ENCODE results near the gene DLK2.
"Not testable (repeated sequence)": the region's sequence is repeated elsewhere in the genome, so short reads cannot be mapped to it uniquely, and the experiment has no call there.

DLK2 gene

GRCh38 chr6:43455531-43456428, at the start of gene DLK2:
TSS of gene DLK2 (minus strand) at chr6:43455548. CDS start at chr6:43454825, 723 bp downstream.
- peak; percentile 18 to 86 (median 66) for DNase-seq
- intact Hi-C loops (cut with DNase I), result loop anchor here (2.0 kb wide), 2 partner anchors 41 to 51 kb away; no protein-coding TSS in a partner anchor

GRCh38 chr6:43503443-43503842, 48.1 kb upstream of the DLK2 start:
- DNase-seq, result no peak
- intact Hi-C loops (cut with DNase I), result no loop called here

- intact Hi-C loops (cut with DNase I), result no loop called here
- peak in 1 of 42 donors; percentile 45 for DNase-seq
Measured at GRCh38 chr6:43502666-43503065, 47.3 kb upstream of the DLK2 start.

- intact Hi-C loops (cut with DNase I), result no loop called here
- DNase-seq, result no peak
Measured at GRCh38 chr6:43500921-43501320, 45.6 kb upstream of the DLK2 start.

GRCh38 chr6:43499028-43499815, 43.9 kb upstream of the DLK2 start:
- intact Hi-C loops (cut with DNase I), result no loop called here
- peak in 1 of 42 donors; percentile 29 for DNase-seq

- intact Hi-C loops (cut with DNase I); DNase-seq: not testable (repeated sequence)
Measured at GRCh38 chr6:43498291-43498690, 42.9 kb upstream of the DLK2 start.

- DNase-seq, result no peak
- intact Hi-C loops (cut with DNase I), result loop anchor here (2.0 kb wide), 1 partner anchor 43 kb away; the partner anchor contains the start of gene DLK2
Measured at GRCh38 chr6:43497689-43498088, 42.3 kb upstream of the DLK2 start.

GRCh38 chr6:43497129-43497396, 41.7 kb upstream of the DLK2 start:
- intact Hi-C loops (cut with DNase I), result loop anchor here (2.0 kb wide), 1 partner anchor 42 kb away; the partner anchor contains the start of gene DLK2
- no peak for DNase-seq

- intact Hi-C loops (cut with DNase I), result loop anchor here (2.0 kb wide), 1 partner anchor 42 kb away; the partner anchor contains the start of gene DLK2
- peak in 31 of 42 donors; percentile 41 to 83 (median 61) for DNase-seq
Measured at GRCh38 chr6:43496370-43497128, 41.2 kb upstream of the DLK2 start.

- intact Hi-C loops (cut with DNase I), result no loop called here
- DNase-seq, result no peak
Measured at GRCh38 chr6:43495409-43495941, 40.1 kb upstream of the DLK2 start.

- intact Hi-C loops (cut with DNase I), result no loop called here
Measured at GRCh38 chr6:43494766-43495165, 39.4 kb upstream of the DLK2 start.

GRCh38 chr6:43494321-43494720, 39.0 kb upstream of the DLK2 start:
- no peak for DNase-seq
- intact Hi-C loops (cut with DNase I), result no loop called here

More at GRCh38 chr6:43494766-43495165, 39.4 kb upstream of the DLK2 start:
- DNase-seq, result no peak

- peak in 1 of 42 donors; percentile 48 for DNase-seq
- intact Hi-C loops (cut with DNase I), result no loop called here
Measured at GRCh38 chr6:43493833-43494232, 38.5 kb upstream of the DLK2 start.

GRCh38 chr6:43493230-43493629, 37.9 kb upstream of the DLK2 start:
- intact Hi-C loops (cut with DNase I), result no loop called here
- no peak for DNase-seq

- peak in 2 of 42 donors; percentile 40 to 47 for DNase-seq
- intact Hi-C loops (cut with DNase I), result no loop called here
Measured at GRCh38 chr6:43492673-43493072, 37.3 kb upstream of the DLK2 start.

GRCh38 chr6:43491750-43492661, 36.7 kb upstream of the DLK2 start:
- intact Hi-C loops (cut with DNase I), result no loop called here
- peak; percentile 87 to 97 (median 94) for DNase-seq

- DNase-seq, result peak in 5 of 42 donors; percentile 36 to 60 (median 37)
- intact Hi-C loops (cut with DNase I), result no loop called here
Measured at GRCh38 chr6:43490523-43490939, 35.2 kb upstream of the DLK2 start.
